NCI-H2196 (cell line): ENCODE data around the gene MYB.
"Not testable (repeated sequence)": the region's sequence is repeated elsewhere in the genome, so short reads cannot be mapped to it uniquely, and the experiment has no call there.

Experiments used
- DNase-seq: peaks from one replicate; lab custom pipeline; 2025; ENCODE audit not compliant: unreplicated experiment; lab: John Stamatoyannopoulos, UW

The MYB gene

GRCh38 chr6:135180542-135181332 is at the start of gene MYB:
TSS of gene MYB (plus strand) at chr6:135181308. CDS start at chr6:135181514, 206 bp downstream.
- peak; percentile 84 for DNase-seq

GRCh38 chr6:135132776-135133175 is 48.3 kb upstream of the MYB start:
- DNase-seq: no peak

GRCh38 chr6:135135835-135136234 is 45.3 kb upstream of the MYB start:
- DNase-seq: no peak

GRCh38 chr6:135137826-135138225 is 43.3 kb upstream of the MYB start:
- DNase-seq: no peak

- no peak for DNase-seq
These were observed 39.9 kb upstream of the MYB start for GRCh38 chr6:135141182-135141581.

- no peak for DNase-seq
These were observed 39.4 kb upstream of the MYB start for GRCh38 chr6:135141728-135142127.

GRCh38 chr6:135142232-135142631 is 38.9 kb upstream of the MYB start:
- not testable (repeated sequence) for DNase-seq

- DNase-seq: no peak
These were observed 36.4 kb upstream of the MYB start for GRCh38 chr6:135144673-135145062.

- DNase-seq: peak; percentile 45
These were observed 35.9 kb upstream of the MYB start for GRCh38 chr6:135145063-135145800.

- DNase-seq: no peak
These were observed 34.8 kb upstream of the MYB start for GRCh38 chr6:135146162-135146934.

- DNase-seq: no peak
These were observed 33.2 kb upstream of the MYB start for GRCh38 chr6:135147637-135148592.

GRCh38 chr6:135148889-135149288 is 32.2 kb upstream of the MYB start:
- DNase-seq: no peak

GRCh38 chr6:135149376-135149775 is 31.7 kb upstream of the MYB start:
- DNase-seq: no peak

- not testable (repeated sequence) for DNase-seq
These were observed 30.6 kb upstream of the MYB start for GRCh38 chr6:135150481-135150880.

- not testable (repeated sequence) for DNase-seq
These were observed 27.0 kb upstream of the MYB start for GRCh38 chr6:135154125-135154524.

- DNase-seq: no peak
These were observed 22.7 kb upstream of the MYB start for GRCh38 chr6:135158397-135158796.

GRCh38 chr6:135159531-135159930 is 21.6 kb upstream of the MYB start:
- no peak for DNase-seq

- DNase-seq: no peak
These were observed 19.4 kb upstream of the MYB start for GRCh38 chr6:135161411-135162395.
